Esophagus squamous epithelium (tissue), 5 donors: ENCODE measurements around the gene SCAPER. TPM values are rescaled to one million over a fixed set of nuclear protein-coding genes. Genes with fewer than 3 reads are reported as not detected.

Source experiments
- DNase-seq: peaks from one replicate; lab custom pipeline; 2025; lab: John Stamatoyannopoulos, UW
- H3K27ac ChIP-seq, 4 donors: fragments of 200-600 bp; sonication (generic); one replicate each; pipeline ENCODE4 v1.5.1; 2016 to 2019; ENCODE audit warnings: mild to moderate bottlenecking in 1 of 4
- H3K27me3 ChIP-seq, 4 donors: fragments of 200-600 bp; sonication (generic); 1 replicate in 3 of 4; 2 replicates in 1 of 4; pipeline versions ENCODE4 v1.5.1 to v1.6.0; 2017 to 2021; ENCODE audit warnings: antibody characterized with exemption in 1 of 4
- H3K36me3 ChIP-seq, 3 donors: fragments of 200-600 bp; sonication (generic); one replicate each; pipeline ENCODE4 v1.5.1; 2016 to 2019
- H3K4me1 ChIP-seq, 3 donors: fragments of 200-600 bp; sonication (generic); one replicate each; pipeline ENCODE4 v1.5.1; 2017 to 2019
- H3K4me3 ChIP-seq, 4 donors: fragments of 200-600 bp; sonication (generic); 1 replicate in 3 of 4; 2 replicates in 1 of 4; pipeline ENCODE4 v1.5.1; 2016 to 2019; ENCODE audit warnings: mild to moderate bottlenecking in 2 of 4, moderate library complexity in 1 of 4
- H3K9me3 ChIP-seq, 3 donors: fragments of 200-600 bp; sonication (generic); one replicate each; pipeline ENCODE4 v1.5.1; 2016 to 2019
- POLR2A ChIP-seq, 4 donors: fragments of 450-650 bp; IDR thresholded peaks; one replicate each; pipeline ENCODE4 v1.6.1; 2017; ENCODE audit warnings: antibody characterized with exemption in 4 of 4, mild to moderate bottlenecking in 4 of 4, moderate library complexity in 3 of 4
- WGBS, 2 donors: methylation state at CpG; one replicate each; pipeline ENCODE4 v1.1.5; 2018; 5-methylcytosine and 5-hydroxymethylcytosine counted together
- intact Hi-C: fragments of 100-400 bp; cut with DNase I; formaldehyde crosslinking; loops from one replicate; pipeline ENCODE4 v1.15.0; 2022
- total RNA-seq, 4 donors: library from RNA; depleted of rRNA; stranded (reverse); fragments of >200 nt; gene quantifications; one replicate each; pipeline ENCODE4 v1.1.0, GENCODE V29; 2016
- TF ChIP-seq, protein P1 (sequence below), 6 experiments: fragments of 450-650 bp in 4 of 6; fragments of 200-600 bp in 2 of 6; sonication (generic) in 2 of 6; IDR thresholded peaks; one replicate each; pipeline ENCODE4 v1.5.1; 2016 to 2019; ENCODE audit warnings: antibody characterized with exemption in 6 of 6, mild to moderate bottlenecking in 4 of 6, moderate library complexity in 4 of 6
- donor health status: DM: yes; HTN: yes; CAD: no.

Gene SCAPER
- total RNA-seq, 4 donors from 2014 or later = 18.3 to 30.1 (median 25.3) TPM

DNA sequence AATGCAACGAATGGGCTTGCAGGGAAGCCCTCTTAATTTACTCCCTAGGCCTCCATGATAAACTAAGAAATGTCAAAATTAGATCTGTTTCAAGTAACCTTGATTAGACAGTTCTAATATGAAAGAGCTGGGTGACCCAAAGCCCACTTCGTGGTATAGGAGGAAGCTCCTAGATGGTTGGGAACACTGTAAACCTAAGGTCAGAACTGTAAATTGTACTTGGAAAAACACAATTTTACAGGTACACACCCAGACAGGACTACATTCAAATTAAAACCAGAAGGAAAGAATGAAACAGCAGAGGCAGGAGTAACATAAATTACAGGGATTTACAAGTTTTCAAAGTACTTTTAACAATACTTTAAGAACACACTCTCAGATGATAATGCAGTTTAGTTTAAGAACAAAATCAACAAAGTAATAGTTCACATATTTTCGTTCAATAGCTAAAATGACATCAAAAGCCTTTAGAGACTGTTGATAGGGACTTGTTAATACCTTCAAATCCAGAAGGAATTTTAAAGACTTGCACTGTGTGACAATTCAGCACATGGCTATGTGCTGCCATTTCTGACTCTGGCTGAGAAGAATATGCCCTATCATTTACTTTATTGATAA is 550.2 kb downstream of the SCAPER start:
- H3K27me3 ChIP-seq = no peaks in the 10 kb centered on the region
- intact Hi-C loops = no loop called here
- no peaks in the 10 kb centered on the region for H3K9me3 ChIP-seq
- TF ChIP-seq POLR2A (IDR thresholded peaks at IDR 0.05) = no peak
- TF ChIP-seq, protein P1, sequence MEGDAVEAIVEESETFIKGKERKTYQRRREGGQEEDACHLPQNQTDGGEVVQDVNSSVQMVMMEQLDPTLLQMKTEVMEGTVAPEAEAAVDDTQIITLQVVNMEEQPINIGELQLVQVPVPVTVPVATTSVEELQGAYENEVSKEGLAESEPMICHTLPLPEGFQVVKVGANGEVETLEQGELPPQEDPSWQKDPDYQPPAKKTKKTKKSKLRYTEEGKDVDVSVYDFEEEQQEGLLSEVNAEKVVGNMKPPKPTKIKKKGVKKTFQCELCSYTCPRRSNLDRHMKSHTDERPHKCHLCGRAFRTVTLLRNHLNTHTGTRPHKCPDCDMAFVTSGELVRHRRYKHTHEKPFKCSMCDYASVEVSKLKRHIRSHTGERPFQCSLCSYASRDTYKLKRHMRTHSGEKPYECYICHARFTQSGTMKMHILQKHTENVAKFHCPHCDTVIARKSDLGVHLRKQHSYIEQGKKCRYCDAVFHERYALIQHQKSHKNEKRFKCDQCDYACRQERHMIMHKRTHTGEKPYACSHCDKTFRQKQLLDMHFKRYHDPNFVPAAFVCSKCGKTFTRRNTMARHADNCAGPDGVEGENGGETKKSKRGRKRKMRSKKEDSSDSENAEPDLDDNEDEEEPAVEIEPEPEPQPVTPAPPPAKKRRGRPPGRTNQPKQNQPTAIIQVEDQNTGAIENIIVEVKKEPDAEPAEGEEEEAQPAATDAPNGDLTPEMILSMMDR (IDR thresholded peaks at IDR 0.05) = no peak
- no peak overlapping the region for H3K27ac ChIP-seq
- 80 to 82% methylated on average over 3 of the region's 3 CpGs for WGBS, 2 donors
- no peak overlapping the region for H3K4me3 ChIP-seq
- no peaks in the 10 kb centered on the region for H3K4me1 ChIP-seq
- peaks cover 0 to 4% (median 0%) of the 10 kb centered on the region in 3 donors for H3K36me3 ChIP-seq
- no peak for DNase-seq

DNA sequence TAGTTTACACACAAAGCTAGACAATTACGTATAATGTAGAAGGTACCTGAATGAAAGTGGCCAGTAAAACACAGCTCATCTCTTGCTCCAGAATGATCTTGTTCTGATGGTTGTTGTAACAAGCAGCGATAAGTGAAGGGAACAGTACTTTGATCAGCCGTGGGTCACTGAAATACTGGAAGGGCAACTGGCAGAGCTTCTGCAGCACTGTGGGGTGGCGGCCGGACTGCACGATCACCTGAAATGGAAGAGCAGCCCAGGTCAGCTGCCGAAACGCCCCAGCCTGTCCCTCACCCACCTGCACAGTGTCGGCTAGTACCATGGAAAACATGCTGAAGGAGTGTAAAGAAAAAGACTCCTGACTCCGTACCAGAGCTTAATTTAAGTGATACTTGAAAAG is 551.2 kb downstream of the SCAPER start:
- no peaks in the 10 kb centered on the region for H3K27me3 ChIP-seq
- H3K4me3 ChIP-seq = no peak overlapping the region
- WGBS, 2 donors = 90 to 92% methylated on average over 10 of the region's 10 CpGs
- H3K36me3 ChIP-seq = peaks cover 0 to 4% (median 0%) of the 10 kb centered on the region in 3 donors
- no peaks in the 10 kb centered on the region for H3K9me3 ChIP-seq
- no peaks in the 10 kb centered on the region for H3K4me1 ChIP-seq
- DNase-seq = no peak
- intact Hi-C loops = no loop called here
- no peak overlapping the region for H3K27ac ChIP-seq
- no peak for TF ChIP-seq POLR2A (IDR thresholded peaks at IDR 0.05)
- TF ChIP-seq, protein P1 (IDR thresholded peaks at IDR 0.05) = no peak

DNA sequence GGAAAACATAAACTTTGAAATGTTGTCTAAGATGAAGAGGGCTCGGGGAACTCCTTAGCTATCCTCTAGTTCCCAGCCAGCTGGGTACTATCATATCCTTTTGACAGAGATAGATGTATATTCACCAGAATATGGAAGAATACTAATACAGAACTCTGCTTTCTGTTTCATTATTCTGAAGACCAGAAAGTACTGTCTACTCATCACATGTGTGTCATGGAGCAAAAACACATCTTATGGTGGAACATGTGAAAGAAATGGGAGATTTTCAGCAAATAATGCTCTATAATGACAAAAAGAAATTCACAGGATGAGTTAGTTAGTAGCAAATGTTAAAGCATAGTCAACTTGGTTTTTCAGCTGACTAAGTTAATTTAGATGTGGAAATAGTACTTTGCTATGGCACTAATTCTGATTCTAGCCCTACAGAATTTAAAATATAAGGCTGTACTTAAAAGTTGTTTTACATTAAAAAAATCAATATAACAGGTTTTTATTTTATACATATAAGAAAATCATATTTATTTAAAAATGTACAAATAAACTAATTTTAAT is 552.0 kb downstream of the SCAPER start:
- Histone ChIP-seq H3K36me3 (peaks cover 0 to 4% (median 0%) of the 10 kb centered on the region in 3 donors), H3K27ac (no peak overlapping the region), H3K4me3 (no peak overlapping the region), H3K4me1 (no peaks in the 10 kb centered on the region), H3K9me3 (no peaks in the 10 kb centered on the region), H3K27me3 (peaks cover 0 to 6% (median 0%) of the 10 kb centered on the region in 4 donors)
- no peak for TF ChIP-seq POLR2A (IDR thresholded peaks at IDR 0.05)
- TF ChIP-seq, protein P1 (IDR thresholded peaks at IDR 0.05) = no peak
- DNase-seq = no peak
- intact Hi-C loops = no loop called here
- WGBS, 2 donors = 81 to 93% methylated on average over 1 of the region's 1 CpG

DNA sequence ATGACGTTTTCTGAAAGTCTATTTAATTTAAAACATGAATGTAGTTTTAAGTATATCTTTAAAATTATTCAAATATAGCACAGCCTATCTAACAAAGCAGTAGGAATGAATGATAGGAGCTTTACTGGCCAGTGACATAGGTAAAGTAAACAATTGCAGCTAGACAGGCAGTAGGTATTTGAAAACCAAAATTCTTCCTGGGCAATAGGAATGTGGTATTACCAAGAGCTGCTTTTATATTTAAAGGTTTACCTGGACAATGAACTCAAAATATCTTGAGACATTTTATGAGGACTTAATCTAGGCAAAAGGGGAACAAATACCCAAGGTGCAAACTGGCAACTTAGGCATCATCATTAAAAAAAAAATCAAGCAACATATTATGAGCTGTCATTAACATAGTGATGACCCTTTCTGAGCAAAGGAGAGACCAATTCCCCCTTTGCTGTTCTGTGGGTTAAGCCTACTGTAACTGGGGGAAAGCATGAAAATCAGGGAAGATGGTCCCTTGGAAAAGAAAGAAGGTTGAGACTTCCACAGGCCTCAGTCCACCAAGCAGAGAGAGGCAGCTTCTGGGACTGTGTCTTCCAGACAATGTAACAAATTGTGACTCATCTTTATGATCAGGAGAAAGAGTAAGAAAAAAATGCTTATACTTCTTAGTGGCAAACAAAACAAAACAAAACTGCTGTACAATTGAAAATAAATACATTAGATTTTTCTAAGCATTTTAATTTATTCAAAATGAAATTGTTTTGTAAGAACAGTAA is 555.7 kb downstream of the SCAPER start:
- peaks cover 0 to 4% (median 0%) of the 10 kb centered on the region in 3 donors for H3K36me3 ChIP-seq
- H3K9me3 ChIP-seq = no peaks in the 10 kb centered on the region
- peaks cover 13 to 24% (median 19%) of the 10 kb centered on the region in 3 donors for H3K4me1 ChIP-seq
- 78 to 93% methylated on average over 1 of the region's 1 CpG for WGBS, 2 donors
- TF ChIP-seq POLR2A (IDR thresholded peaks at IDR 0.05) = no peak
- TF ChIP-seq, protein P1 (IDR thresholded peaks at IDR 0.05) = no peak
- peaks cover 2 to 41% (median 8%) of the 10 kb centered on the region in 4 donors for H3K27me3 ChIP-seq
- no peak for DNase-seq
- H3K27ac ChIP-seq = no peak overlapping the region
- intact Hi-C loops = no loop called here
- no peak overlapping the region for H3K4me3 ChIP-seq
